Calu3 (cell line): ENCODE measurements around the gene ABCF2. TPM values are rescaled to one million over a fixed set of nuclear protein-coding genes. Genes with fewer than 3 reads are reported as not detected.

Source experiments
- BruUV-seq: library from RNA; stranded (reverse); fragments of 400-500 nt; replicated peaks from 2 replicates; lab custom pipeline; 2021; lab: Mats Ljungman, UMichigan
- CTCF ChIA-PET: fragments of 300-600 bp; sonication (Branson Sonifier 250); formaldehyde crosslinking; loops from one replicate; lab custom pipeline; 2022; ENCODE audit warnings: antibody characterized with exemption; lab: Charles Lee
- DNase-seq: peaks from one replicate; pipeline ENCODE4 v3.0.0; 2022
- H3K27ac Mint-ChIP-seq: one replicate; pipeline ENCODE4 v1.8.0; 2022; ENCODE audit warnings: mixed read lengths; ENCODE audit not compliant: unreplicated experiment
- H3K27me3 Mint-ChIP-seq: one replicate; pipeline ENCODE4 v1.8.0; 2022; ENCODE audit warnings: mixed read lengths; ENCODE audit not compliant: unreplicated experiment
- H3K36me3 Mint-ChIP-seq: one replicate; pipeline ENCODE4 v1.8.0; 2022; ENCODE audit warnings: mild to moderate bottlenecking, moderate library complexity, mixed read lengths; ENCODE audit not compliant: insufficient read depth, unreplicated experiment
- H3K4me1 Mint-ChIP-seq: one replicate; pipeline ENCODE4 v1.8.0; 2022; ENCODE audit warnings: mild to moderate bottlenecking, low read depth, mixed read lengths; ENCODE audit not compliant: unreplicated experiment
- H3K4me3 Mint-ChIP-seq: one replicate; pipeline ENCODE4 v1.8.0; 2022; ENCODE audit warnings: mild to moderate bottlenecking, low read depth, moderate library complexity, mixed read lengths; ENCODE audit not compliant: unreplicated experiment
- H3K9me3 Mint-ChIP-seq: one replicate; pipeline ENCODE4 v1.8.0; 2022; ENCODE audit warnings: low read depth, mixed read lengths; ENCODE audit not compliant: unreplicated experiment
- intact Hi-C: fragments of 100-400 bp; cut with micrococcal nuclease; formaldehyde crosslinking; loops from one replicate; pipeline ENCODE4 v1.10.0; 2022; ENCODE audit not compliant: unreplicated experiment
- total RNA-seq: library from RNA; stranded (reverse); gene quantifications from 2 replicates; pipeline ENCODE4 v1.2.3, GENCODE V29; 2022
- TF ChIP-seq, protein P1 (sequence below): fragments of 200-600 bp; IDR thresholded peaks from one replicate; pipeline ENCODE4 v1.8.0; 2022; ENCODE audit warnings: antibody characterized with exemption; ENCODE audit not compliant: unreplicated experiment

Gene ABCF2
- total RNA-seq, 1 experiment from 2014 or later, result 49.7 TPM

DNA sequence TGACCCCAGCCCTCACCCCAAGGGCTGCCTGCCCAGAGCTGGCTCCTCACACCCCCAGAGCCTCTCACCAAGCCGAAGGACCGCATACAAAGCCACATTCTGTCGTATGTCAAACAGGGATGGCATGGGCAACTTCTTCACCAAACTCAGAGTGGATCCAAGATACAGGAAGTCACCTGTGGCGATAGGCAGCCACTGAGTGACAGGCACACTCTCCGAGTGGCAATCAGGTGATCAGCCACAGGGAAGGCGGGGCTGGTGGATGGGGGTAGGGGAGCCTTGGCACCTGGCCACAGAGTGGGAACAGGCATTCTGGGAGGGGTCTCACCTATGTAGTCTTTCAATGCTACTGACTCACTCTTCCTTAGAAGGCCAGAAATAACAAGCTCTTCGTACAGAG lies 32.8 kb downstream of the ABCF2 start:
- Mint-ChIP-seq H3K27ac (no peak overlapping the region), H3K36me3 (peaks cover 7% of the 10 kb centered on the region), H3K4me1 (no peaks in the 10 kb centered on the region), H3K4me3 (no peak overlapping the region), H3K9me3 (no peaks in the 10 kb centered on the region), H3K27me3 (peaks cover 25% of the 10 kb centered on the region)
- BruUV-seq, result no TSS peak
- CTCF ChIA-PET, result no interaction called here
- DNase-seq, result no peak
- intact Hi-C loops, result no loop called here
- TF ChIP-seq, protein P1, sequence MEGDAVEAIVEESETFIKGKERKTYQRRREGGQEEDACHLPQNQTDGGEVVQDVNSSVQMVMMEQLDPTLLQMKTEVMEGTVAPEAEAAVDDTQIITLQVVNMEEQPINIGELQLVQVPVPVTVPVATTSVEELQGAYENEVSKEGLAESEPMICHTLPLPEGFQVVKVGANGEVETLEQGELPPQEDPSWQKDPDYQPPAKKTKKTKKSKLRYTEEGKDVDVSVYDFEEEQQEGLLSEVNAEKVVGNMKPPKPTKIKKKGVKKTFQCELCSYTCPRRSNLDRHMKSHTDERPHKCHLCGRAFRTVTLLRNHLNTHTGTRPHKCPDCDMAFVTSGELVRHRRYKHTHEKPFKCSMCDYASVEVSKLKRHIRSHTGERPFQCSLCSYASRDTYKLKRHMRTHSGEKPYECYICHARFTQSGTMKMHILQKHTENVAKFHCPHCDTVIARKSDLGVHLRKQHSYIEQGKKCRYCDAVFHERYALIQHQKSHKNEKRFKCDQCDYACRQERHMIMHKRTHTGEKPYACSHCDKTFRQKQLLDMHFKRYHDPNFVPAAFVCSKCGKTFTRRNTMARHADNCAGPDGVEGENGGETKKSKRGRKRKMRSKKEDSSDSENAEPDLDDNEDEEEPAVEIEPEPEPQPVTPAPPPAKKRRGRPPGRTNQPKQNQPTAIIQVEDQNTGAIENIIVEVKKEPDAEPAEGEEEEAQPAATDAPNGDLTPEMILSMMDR, result no peak

DNA sequence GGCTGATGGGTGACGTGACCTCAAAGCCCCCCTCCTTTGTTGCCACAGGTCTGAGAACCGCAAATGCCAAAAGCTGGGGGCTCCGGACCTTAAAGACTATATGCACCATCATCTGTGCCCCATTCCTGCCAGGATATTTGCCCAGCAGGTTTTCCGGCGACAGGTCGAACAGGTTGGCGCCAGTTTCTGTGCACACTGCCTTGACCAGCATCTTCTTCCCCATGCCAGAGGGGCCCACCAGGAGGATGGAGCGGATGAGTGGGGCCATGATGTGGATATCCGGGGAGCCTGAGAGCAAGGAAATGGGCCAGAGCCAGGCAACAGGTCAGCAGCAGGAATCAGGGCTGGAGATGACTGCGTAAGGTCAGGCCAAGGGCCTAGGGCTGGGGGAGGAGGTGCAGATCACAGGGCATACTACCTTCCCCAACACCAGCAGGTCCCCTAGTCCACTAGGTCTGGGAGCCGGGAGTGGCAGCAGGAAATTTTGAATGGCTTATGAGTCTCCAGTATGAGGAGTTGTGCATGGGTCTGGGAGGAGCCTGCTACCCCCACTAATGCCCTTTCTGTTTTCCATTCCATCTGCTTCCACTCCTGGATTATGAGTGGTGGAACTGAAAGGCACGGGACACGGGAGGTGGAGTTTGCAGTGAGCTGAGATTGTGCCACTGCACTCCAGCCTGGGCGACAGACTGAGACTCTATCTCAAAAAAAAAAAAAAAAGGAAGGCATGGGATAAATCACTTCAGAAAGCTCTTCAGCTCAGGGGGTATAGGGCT lies 33.6 kb downstream of the ABCF2 start:
- Mint-ChIP-seq H3K9me3 (no peaks in the 10 kb centered on the region), H3K27me3 (peaks cover 33% of the 10 kb centered on the region), H3K36me3 (peaks cover 7% of the 10 kb centered on the region), H3K4me3 (no peak overlapping the region), H3K4me1 (no peaks in the 10 kb centered on the region), H3K27ac (no peak overlapping the region)
- TF ChIP-seq, protein P1, result no peak
- no peak for DNase-seq
- intact Hi-C loops, result no loop called here
- no TSS peak for BruUV-seq
- CTCF ChIA-PET, result no interaction called here

DNA sequence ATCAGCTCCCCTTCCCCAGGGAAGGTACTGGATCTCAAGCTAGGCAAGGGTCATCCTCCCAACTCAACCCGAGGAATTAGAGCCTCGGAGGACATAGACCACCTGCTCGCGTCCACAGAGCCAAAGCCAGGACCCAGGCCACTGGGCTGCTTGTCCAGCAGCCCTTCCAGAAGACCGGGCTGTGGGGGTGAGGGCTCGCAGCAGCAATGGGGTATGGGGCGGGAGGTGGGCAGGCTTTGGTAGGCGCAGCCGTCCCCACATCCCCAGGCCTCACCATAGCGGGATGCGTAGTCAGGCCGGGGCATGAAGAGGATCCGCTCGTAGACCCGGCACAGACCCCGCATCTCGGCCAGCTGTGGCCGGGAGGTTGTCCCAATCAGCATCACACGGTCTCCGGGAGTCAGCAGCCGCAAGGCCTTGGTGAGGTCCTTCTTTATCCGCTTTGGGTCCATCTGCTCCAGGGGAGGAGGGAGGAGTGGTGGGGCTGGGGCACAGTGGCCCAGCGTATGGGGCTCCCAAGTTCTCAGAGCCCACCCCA lies 34.9 kb downstream of the ABCF2 start:
- H3K27me3 Mint-ChIP-seq, result peaks cover 46% of the 10 kb centered on the region
- no peak for DNase-seq
- no TSS peak for BruUV-seq
- CTCF ChIA-PET, result no interaction called here
- no peaks in the 10 kb centered on the region for H3K4me1 Mint-ChIP-seq
- no peak overlapping the region for H3K4me3 Mint-ChIP-seq
- peaks cover 7% of the 10 kb centered on the region for H3K36me3 Mint-ChIP-seq
- no peak overlapping the region for H3K27ac Mint-ChIP-seq
- TF ChIP-seq, protein P1, result no peak
- no peaks in the 10 kb centered on the region for H3K9me3 Mint-ChIP-seq
- intact Hi-C loops, result no loop called here

DNA sequence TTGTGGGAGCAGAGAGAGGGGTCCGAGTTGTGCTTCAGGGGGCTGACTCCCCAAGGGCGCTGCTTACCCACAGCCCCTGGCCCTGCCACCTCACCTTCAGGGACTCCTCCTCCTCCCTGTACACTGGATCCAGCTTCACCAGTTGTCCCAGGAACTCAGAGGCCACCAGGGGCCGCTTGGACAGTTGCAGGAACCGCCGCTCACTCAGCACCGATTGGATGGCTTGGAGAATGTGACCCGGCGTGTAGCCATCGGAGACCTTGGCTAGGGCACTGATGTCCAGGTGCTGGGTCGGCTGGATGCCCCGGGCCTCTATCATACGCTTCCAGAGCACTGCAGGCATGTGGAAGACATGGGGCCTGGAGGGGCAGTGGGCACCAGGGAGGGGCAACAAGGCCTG lies 35.5 kb downstream of the ABCF2 start:
- BruUV-seq, result no TSS peak
- CTCF ChIA-PET, result no interaction called here
- intact Hi-C loops, result no loop called here
- no peak overlapping the region for H3K4me3 Mint-ChIP-seq
- no peak overlapping the region for H3K27ac Mint-ChIP-seq
- H3K36me3 Mint-ChIP-seq, result peaks cover 7% of the 10 kb centered on the region
- TF ChIP-seq, protein P1, result no peak
- no peaks in the 10 kb centered on the region for H3K4me1 Mint-ChIP-seq
- DNase-seq, result no peak
- peaks cover 51% of the 10 kb centered on the region for H3K27me3 Mint-ChIP-seq
- H3K9me3 Mint-ChIP-seq, result no peaks in the 10 kb centered on the region
